ENCODE results near the gene HOXD9. TPM values are rescaled to one million over a fixed set of nuclear protein-coding genes. Genes with fewer than 3 reads are reported as not detected.

Gene HOXD9
- polyA plus RNA-seq, 1 donor: 0.88 TPM

GRCh38 chr2:176112375-176113302, 9.9 kb upstream of the HOXD9 start:
- Histone ChIP-seq H3K27me3 (ENCODE audit: control insufficient read depth, insufficient read depth, low read length) (peaks cover 99% of the 10 kb centered on the region), H3K4me1 (ENCODE audit: control insufficient read depth, insufficient read depth, low read length) (no peaks in the 10 kb centered on the region), H3K27ac (ENCODE audit: low read length) (no peak overlapping the region), H3K36me3 (ENCODE audit: control insufficient read depth, insufficient read depth, low read length) (no peaks in the 10 kb centered on the region), H3K4me3 (ENCODE audit: low read length) (no peak overlapping the region), H3K9me3 (ENCODE audit: control insufficient read depth, low read depth, low read length) (peaks cover 26% of the 10 kb centered on the region)
- WGBS (ENCODE audit: insufficient coverage, low lambda C conversion rate): no CpG with 5 or more reads among the region's 40 CpGs
- DNase-seq: no peak

- H3K36me3 ChIP-seq (ENCODE audit: control insufficient read depth, insufficient read depth, low read length): no peaks in the 10 kb centered on the region
- no CpG with 5 or more reads among the region's 26 CpGs for WGBS (ENCODE audit: insufficient coverage, low lambda C conversion rate)
- no peaks in the 10 kb centered on the region for H3K4me1 ChIP-seq (ENCODE audit: control insufficient read depth, insufficient read depth, low read length)
- peaks cover 29% of the 10 kb centered on the region for H3K9me3 ChIP-seq (ENCODE audit: control insufficient read depth, low read depth, low read length)
- no peak overlapping the region for H3K27ac ChIP-seq (ENCODE audit: low read length)
- DNase-seq: no peak
- no peak overlapping the region for H3K4me3 ChIP-seq (ENCODE audit: low read length)
- H3K27me3 ChIP-seq (ENCODE audit: control insufficient read depth, insufficient read depth, low read length): peaks cover 100% of the 10 kb centered on the region
Measured at GRCh38 chr2:176114120-176114929, 8.2 kb upstream of the HOXD9 start.

- H3K4me3 ChIP-seq (ENCODE audit: low read length): no peak overlapping the region
- 7% methylated on average over 8 of the region's 16 CpGs for WGBS (ENCODE audit: insufficient coverage, low lambda C conversion rate)
- DNase-seq: no peak
Measured at GRCh38 chr2:176114930-176115625, 7.4 kb upstream of the HOXD9 start.

GRCh38 chr2:176115883-176116813, 6.4 kb upstream of the HOXD9 start, which contains the start of gene HOXD10:
Gene HOXD10, plus strand, starts transcription at chr2:176116778. Its CDS starts 56 bp downstream, at chr2:176116834.
- H3K4me1 ChIP-seq (ENCODE audit: control insufficient read depth, insufficient read depth, low read length): no peaks in the 10 kb centered on the region
- H3K9me3 ChIP-seq (ENCODE audit: control insufficient read depth, low read depth, low read length): peaks cover 29% of the 10 kb centered on the region
- no peaks in the 10 kb centered on the region for H3K36me3 ChIP-seq (ENCODE audit: control insufficient read depth, insufficient read depth, low read length)
- no CpG with 5 or more reads among the region's 66 CpGs for whole genome bisulfite sequencing (ENCODE audit: insufficient coverage, low lambda C conversion rate)
- no peak within 1 kb of the TSS for H3K4me3 ChIP-seq (ENCODE audit: low read length)
- H3K27me3 ChIP-seq (ENCODE audit: control insufficient read depth, insufficient read depth, low read length): peaks cover 100% of the 10 kb centered on the region
- DNase-seq: no peak
- no peak within 1 kb of the TSS for H3K27ac ChIP-seq (ENCODE audit: low read length)

More at GRCh38 chr2:176114930-176115625, 7.4 kb upstream of the HOXD9 start:
- Histone ChIP-seq H3K36me3 (ENCODE audit: control insufficient read depth, insufficient read depth, low read length) (no peaks in the 10 kb centered on the region), H3K4me1 (ENCODE audit: control insufficient read depth, insufficient read depth, low read length) (no peaks in the 10 kb centered on the region), H3K27me3 (ENCODE audit: control insufficient read depth, insufficient read depth, low read length) (peaks cover 100% of the 10 kb centered on the region), H3K27ac (ENCODE audit: low read length) (no peak overlapping the region), H3K9me3 (ENCODE audit: control insufficient read depth, low read depth, low read length) (peaks cover 29% of the 10 kb centered on the region)

GRCh38 chr2:176117162-176117822, 5.2 kb upstream of the HOXD9 start:
- WGBS (ENCODE audit: insufficient coverage, low lambda C conversion rate): no CpG with 5 or more reads among the region's 40 CpGs
- no peak overlapping the region for H3K4me3 ChIP-seq (ENCODE audit: low read length)
- H3K9me3 ChIP-seq (ENCODE audit: control insufficient read depth, low read depth, low read length): peaks cover 29% of the 10 kb centered on the region
- H3K36me3 ChIP-seq (ENCODE audit: control insufficient read depth, insufficient read depth, low read length): no peaks in the 10 kb centered on the region
- no peak for DNase-seq
- no peak overlapping the region for H3K27ac ChIP-seq (ENCODE audit: low read length)
- peaks cover 100% of the 10 kb centered on the region for H3K27me3 ChIP-seq (ENCODE audit: control insufficient read depth, insufficient read depth, low read length)
- no peaks in the 10 kb centered on the region for H3K4me1 ChIP-seq (ENCODE audit: control insufficient read depth, insufficient read depth, low read length)

GRCh38 chr2:176117823-176118371, 4.6 kb upstream of the HOXD9 start:
- Histone ChIP-seq H3K36me3 (ENCODE audit: control insufficient read depth, insufficient read depth, low read length) (no peaks in the 10 kb centered on the region), H3K27ac (ENCODE audit: low read length) (no peak overlapping the region), H3K9me3 (ENCODE audit: control insufficient read depth, low read depth, low read length) (peaks cover 29% of the 10 kb centered on the region), H3K4me3 (ENCODE audit: low read length) (no peak overlapping the region), H3K27me3 (ENCODE audit: control insufficient read depth, insufficient read depth, low read length) (peaks cover 100% of the 10 kb centered on the region), H3K4me1 (ENCODE audit: control insufficient read depth, insufficient read depth, low read length) (peaks cover 3% of the 10 kb centered on the region)
- WGBS (ENCODE audit: insufficient coverage, low lambda C conversion rate): no CpG with 5 or more reads among the region's 11 CpGs
- no peak for DNase-seq

- Histone ChIP-seq H3K27ac (ENCODE audit: low read length) (no peak overlapping the region), H3K27me3 (ENCODE audit: control insufficient read depth, insufficient read depth, low read length) (peaks cover 99% of the 10 kb centered on the region), H3K9me3 (ENCODE audit: control insufficient read depth, low read depth, low read length) (peaks cover 32% of the 10 kb centered on the region), H3K4me1 (ENCODE audit: control insufficient read depth, insufficient read depth, low read length) (peaks cover 3% of the 10 kb centered on the region), H3K4me3 (ENCODE audit: low read length) (no peak overlapping the region), H3K36me3 (ENCODE audit: control insufficient read depth, insufficient read depth, low read length) (no peaks in the 10 kb centered on the region)
- no peak for DNase-seq
- WGBS (ENCODE audit: insufficient coverage, low lambda C conversion rate): 20% methylated on average over 2 of the region's 24 CpGs
Measured at GRCh38 chr2:176118601-176119339, 3.7 kb upstream of the HOXD9 start.

- Histone ChIP-seq H3K36me3 (ENCODE audit: control insufficient read depth, insufficient read depth, low read length) (no peaks in the 10 kb centered on the region), H3K27me3 (ENCODE audit: control insufficient read depth, insufficient read depth, low read length) (peaks cover 99% of the 10 kb centered on the region), H3K9me3 (ENCODE audit: control insufficient read depth, low read depth, low read length) (peaks cover 33% of the 10 kb centered on the region), H3K27ac (ENCODE audit: low read length) (no peak overlapping the region), H3K4me1 (ENCODE audit: control insufficient read depth, insufficient read depth, low read length) (peaks cover 3% of the 10 kb centered on the region), H3K4me3 (ENCODE audit: low read length) (no peak overlapping the region)
- DNase-seq: no peak
- WGBS (ENCODE audit: insufficient coverage, low lambda C conversion rate): 0% methylated on average over 1 of the region's 13 CpGs
Measured at GRCh38 chr2:176120364-176121189, 1.9 kb upstream of the HOXD9 start.

Measured in large intestine (tissue), 3 donors.